WERI-Rb-1 (cell line): ENCODE measurements around the gene CYP2J2.

Experiments
- DNase-seq: peaks from one replicate; pipeline ENCODE4 v3.0.0-alpha.2; 2020
- H3K27ac ChIP-seq: fragments of 250-450 bp; sonication (Bioruptor Pico); 2 replicates; pipeline ENCODE4 v1.5.1; 2020; ENCODE audit warnings: mild to moderate bottlenecking, moderate library complexity
- H3K27me3 ChIP-seq: fragments of 250-450 bp; sonication (Bioruptor Pico); 2 replicates; pipeline ENCODE4 v1.5.1; 2021; ENCODE audit warnings: mild to moderate bottlenecking, low read depth, moderate library complexity; ENCODE audit not compliant: insufficient read depth, severe bottlenecking
- H3K36me3 ChIP-seq: fragments of 250-450 bp; sonication (Bioruptor Pico); 2 replicates; pipeline ENCODE4 v1.5.1; 2020; ENCODE audit warnings: mild to moderate bottlenecking, moderate library complexity
- H3K4me3 ChIP-seq: 2 replicates; pipeline ENCODE4 v1.5.1; 2011; ENCODE audit warnings: low read depth, mild to moderate bottlenecking, control low read depth, low read length
- H3K9me3 ChIP-seq: fragments of 250-450 bp; sonication (Bioruptor Pico); 2 replicates; pipeline ENCODE4 v1.5.1; 2021; ENCODE audit warnings: mild to moderate bottlenecking, moderate library complexity; ENCODE audit not compliant: severe bottlenecking
- CTCF ChIP-seq: IDR thresholded peaks from 2 replicates; pipeline ENCODE4 v1.5.1; 2011; ENCODE audit warnings: low read depth, mild to moderate bottlenecking, control low read depth, inconsistent platforms, low read length

Gene CYP2J2

GRCh38 chr1:59903141-59903754 is 23.3 kb downstream of the CYP2J2 start:
- peak; percentile 45 for DNase-seq
- no peak overlapping the region for H3K27ac ChIP-seq
- H3K27me3 ChIP-seq, result no peaks in the 10 kb centered on the region
- no peaks in the 10 kb centered on the region for H3K36me3 ChIP-seq
- H3K4me3 ChIP-seq, result no peak overlapping the region
- H3K9me3 ChIP-seq, result no peaks in the 10 kb centered on the region
- TF ChIP-seq CTCF, result peak; percentile 77

GRCh38 chr1:59901770-59902388 is 24.7 kb downstream of the CYP2J2 start:
- H3K36me3 ChIP-seq, result no peaks in the 10 kb centered on the region
- no peak overlapping the region for H3K27ac ChIP-seq
- DNase-seq, result no peak
- H3K9me3 ChIP-seq, result no peaks in the 10 kb centered on the region
- H3K4me3 ChIP-seq, result no peak overlapping the region
- TF ChIP-seq CTCF, result no peak
- H3K27me3 ChIP-seq, result no peaks in the 10 kb centered on the region

- Histone ChIP-seq H3K27me3 (no peaks in the 10 kb centered on the region), H3K4me3 (no peak overlapping the region), H3K27ac (no peak overlapping the region), H3K9me3 (no peaks in the 10 kb centered on the region), H3K36me3 (no peaks in the 10 kb centered on the region)
- peak; percentile 32; the same call in 1 of the 2 replicates for TF ChIP-seq CTCF
- peak; percentile 13 for DNase-seq
Observed at GRCh38 chr1:59900640-59901039, 25.9 kb downstream of the CYP2J2 start.

DNA sequence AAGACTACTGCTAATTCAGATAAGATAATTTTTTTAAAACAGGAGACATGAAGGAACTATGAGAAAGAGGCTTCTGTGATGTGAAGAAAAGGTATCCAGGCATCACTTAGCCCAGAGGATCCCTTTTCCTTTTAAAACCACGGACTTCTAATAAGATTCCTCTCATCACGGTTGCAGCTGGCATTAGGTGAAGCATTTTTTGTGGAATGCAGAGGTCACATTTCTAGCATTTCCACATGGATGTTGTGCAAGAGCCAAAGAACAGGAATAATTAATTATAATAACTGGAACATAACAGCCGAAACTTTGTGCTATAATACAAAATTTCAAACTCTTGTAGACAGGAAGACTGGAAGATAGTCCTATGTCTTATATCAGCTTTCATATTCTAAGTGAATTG is 27.6 kb downstream of the CYP2J2 start:
- no peak for DNase-seq
- Histone ChIP-seq H3K36me3 (no peaks in the 10 kb centered on the region), H3K27me3 (no peaks in the 10 kb centered on the region), H3K4me3 (no peak overlapping the region), H3K27ac (no peak overlapping the region), H3K9me3 (no peaks in the 10 kb centered on the region)
- TF ChIP-seq CTCF, result no peak

DNA sequence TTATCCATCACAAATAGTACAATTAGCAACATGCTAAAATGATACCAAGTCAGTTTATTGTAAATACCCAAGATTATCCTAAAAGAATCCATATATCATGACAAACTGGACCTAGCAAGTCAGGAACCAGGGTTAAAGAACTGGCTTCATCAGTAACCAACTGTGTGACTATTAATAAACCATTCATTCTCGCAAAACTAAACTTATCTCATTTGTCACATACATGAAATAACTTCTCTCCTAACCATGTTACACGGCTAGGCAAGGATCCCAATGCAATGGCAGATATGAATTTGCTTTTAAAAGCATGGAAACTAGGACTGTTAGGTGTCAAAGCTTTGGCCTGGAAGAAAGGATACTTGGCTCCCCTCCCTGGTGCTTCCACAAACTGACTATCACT is 29.4 kb downstream of the CYP2J2 start:
- Histone ChIP-seq H3K4me3 (no peak overlapping the region), H3K27me3 (no peaks in the 10 kb centered on the region), H3K27ac (no peak overlapping the region), H3K36me3 (no peaks in the 10 kb centered on the region), H3K9me3 (no peaks in the 10 kb centered on the region)
- TF ChIP-seq CTCF, result no peak
- DNase-seq, result no peak
